Neural progenitor cell (in vitro differentiated cells): Measurements from ENCODE around the gene PKD1L1.

Experiments used
- CTCF ChIP-seq: fragments of 200-600 bp; sonication (generic); IDR thresholded peaks from 2 replicates; pipeline ENCODE4 v1.5.1; 2017; ENCODE audit warnings: antibody characterized with exemption, mild to moderate bottlenecking
- EZH2 ChIP-seq: fragments of 200-600 bp; sonication (generic); IDR thresholded peaks from 2 replicates; pipeline ENCODE4 v1.6.1; 2017; ENCODE audit warnings: antibody characterized with exemption, mild to moderate bottlenecking, moderate library complexity
- EZH2phosphoT487 ChIP-seq: fragments of 200-600 bp; sonication (generic); IDR thresholded peaks from 2 replicates; pipeline ENCODE4 v1.6.1; 2017; ENCODE audit warnings: antibody characterized with exemption

GRCh38 chr7:47799524-47799923 is 148.7 kb downstream of the PKD1L1 start:
- TF ChIP-seq CTCF (no peak), EZH2phosphoT487 (no peak), EZH2 (no peak)
